Measurements from ENCODE around the gene TNFRSF21. TPM values are rescaled to one million over a fixed set of nuclear protein-coding genes. Genes with fewer than 3 reads are reported as not detected.

The TNFRSF21 gene
- total and polyA plus RNA-seq, 2 of the 8 experiments (the other 6 are each of a cell fraction or from before 2014, with no cell fraction given): 16.4 to 52.7 TPM

DNA sequence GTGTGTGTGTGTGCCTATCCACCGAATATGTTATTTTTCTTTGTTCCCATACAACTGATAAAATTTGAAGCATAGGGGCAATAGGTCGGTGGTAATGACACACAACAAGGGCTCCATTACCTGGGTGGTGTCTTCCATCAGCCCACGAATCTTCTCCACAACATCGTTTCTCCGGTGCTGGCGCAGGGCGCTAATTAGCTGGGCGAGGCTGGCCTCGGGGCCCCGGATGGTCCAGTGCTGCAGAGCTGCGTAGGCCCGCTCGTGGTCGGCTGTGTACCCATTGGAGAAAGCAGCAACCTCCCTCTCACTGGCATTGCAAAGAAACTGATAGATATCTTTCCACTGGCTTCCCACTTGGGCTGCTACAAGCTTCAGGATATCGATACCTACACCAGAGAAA lies 56.6 kb downstream of the TNFRSF21 start (continued):
- no peak for TF ChIP-seq HDAC6 (IDR thresholded peaks at IDR 0.05; ENCODE audit: low read depth, low read length)
- TF ChIP-seq SP2 (IDR thresholded peaks at IDR 0.05; ENCODE audit: low read length): no peak
- TF ChIP-seq SIRT6 (IDR thresholded peaks at IDR 0.05; ENCODE audit: low read length): no peak
- TF ChIP-seq CBX8 (IDR thresholded peaks at IDR 0.05; ENCODE audit: borderline replicate concordance, low read depth, low read length): no peak
- no peak for TF ChIP-seq SP1 (IDR thresholded peaks at IDR 0.05; ENCODE audit: low read depth, low read length)
